ENCODE data around the gene COLEC11. TPM values are rescaled to one million over a fixed set of nuclear protein-coding genes. Genes with fewer than 3 reads are reported as not detected.

Gene COLEC11
- total and polyA plus RNA-seq, 2 donors (not counting 1 experiment from before 2014, with no cell fraction given), result not detected

GRCh38 chr2:3557639-3558204, 37.2 kb upstream of the COLEC11 start:
- peaks cover 14 to 28% of the 10 kb centered on the region in 2 donors for H3K4me1 ChIP-seq (ENCODE audit: control insufficient read depth in 2 of 2, insufficient read depth in 2 of 2, low read length in 2 of 2)
- no peaks in the 10 kb centered on the region for H3K27me3 ChIP-seq (replicated peaks in 1 of 4; ENCODE audit: control extremely low read depth in 1 of 4, control insufficient read depth in 3 of 4, insufficient read depth in 4 of 4, low read length in 3 of 4)
- H3K4me3 Mint-ChIP-seq, result peak overlapping the region; percentile 95
- TF ChIP-seq CTCF (IDR thresholded peaks at IDR 0.05) (no peak), EZH2 (IDR thresholded peaks at IDR 0.05; ENCODE audit: borderline replicate concordance, insufficient read depth, low read depth, low read length, poor library complexity, severe bottlenecking) (no peak)
- peak overlapping the region; percentile 88 to 94 for H3K27ac ChIP-seq (ENCODE audit: low read length in 2 of 2)
- peak overlapping the region; percentile 91 for H2AFZ ChIP-seq (ENCODE audit: insufficient read depth, low read depth, low read length, poor library complexity, severe bottlenecking)
- H3K9me3 Mint-ChIP-seq (ENCODE audit: insufficient read depth), result no peaks in the 10 kb centered on the region
- peaks cover 9 to 34% of the 10 kb centered on the region in 2 experiments for H3K36me3 ChIP-seq (replicated peaks in 1 of 2; ENCODE audit: control extremely low read depth in 1 of 2, control insufficient read depth in 1 of 2, extremely low read depth in 1 of 2, insufficient read depth in 2 of 2, low read length in 1 of 2)
- peaks cover 42% of the 10 kb centered on the region for H3K4me1 Mint-ChIP-seq
- intact Hi-C loops (cut with micrococcal nuclease), result loop anchor here (1.0 kb wide), 4 partner anchors 18 to 180 kb away; partner anchors contain the start of genes ADI1, EIPR1 and RPS7
- no peaks in the 10 kb centered on the region for H4K20me1 ChIP-seq (ENCODE audit: control insufficient read depth, insufficient read depth, low read length, poor library complexity, severe bottlenecking)
- CTCF ChIA-PET, result interaction anchor here (0.6 to 3.2 kb wide), 3 partner anchors 16 to 180 kb away, joined by 3 to 10 read pairs (median 4); partner anchors contain the start of gene EIPR1
- no peaks in the 10 kb centered on the region for H3K27me3 Mint-ChIP-seq
- ATAC-seq (ENCODE audit: low read depth) (no peak), DNase-seq (no peak)
- H3K9me3 ChIP-seq (ENCODE audit: control extremely low read depth in 1 of 3, control insufficient read depth in 2 of 3, insufficient read depth in 1 of 3, low read length in 2 of 3), result no peaks in the 10 kb centered on the region
- WGBS (ENCODE audit: insufficient coverage), result under 1% methylated on average over 40 of the region's 40 CpGs
- peaks cover 40% of the 10 kb centered on the region for H3K79me2 ChIP-seq (ENCODE audit: control insufficient read depth, insufficient read depth, low read length)
- H3K4me3 ChIP-seq (ENCODE audit: control extremely low read depth in 1 of 5, extremely low read depth in 1 of 5, insufficient read depth in 1 of 5, low read depth in 2 of 5, low read length in 4 of 5), result peak overlapping the region; percentile 69 to 87 (median 86)
- peak overlapping the region; percentile 84 for H3K9ac ChIP-seq (ENCODE audit: low read length)
- peak overlapping the region; percentile 98 for H3K27ac Mint-ChIP-seq
- peak overlapping the region; percentile 82 for H3K4me2 ChIP-seq (replicated peaks; ENCODE audit: low read depth, low read length, poor library complexity, severe bottlenecking)
- POLR2A ChIA-PET, result interaction anchor here (0.9 to 2.7 kb wide), 7 partner anchors 15 to 180 kb away, joined by 3 to 33 read pairs (median 5); partner anchors contain the start of genes ADI1, EIPR1, RPS7 and TRAPPC12

Measured in B cell (primary cell).